Activated CD4-positive, alpha-beta T cell treated with anti-CD3 and anti-CD28 coated beads for 48 hours (primary cell): ENCODE results near the gene FLRT1.
"Not testable (repeated sequence)": the region's sequence is repeated elsewhere in the genome, so short reads cannot be mapped to it uniquely, and the experiment has no call there.

Source experiments
- DNase-seq: peaks from one replicate; pipeline ENCODE4 v3.0.0-alpha.2; 2020

Gene FLRT1

GRCh38 chr11:64026575-64027205, 9.0 kb upstream of the FLRT1 start:
- DNase-seq, result no peak

- no peak for DNase-seq
These were observed 7.9 kb upstream of the FLRT1 start for GRCh38 chr11:64027651-64028397.

- DNase-seq, result peak; percentile 19
These were observed 7.2 kb upstream of the FLRT1 start for GRCh38 chr11:64028398-64029115.

- DNase-seq, result no peak
These were observed 6.0 kb upstream of the FLRT1 start for GRCh38 chr11:64029773-64030172.

GRCh38 chr11:64031001-64031400, 4.7 kb upstream of the FLRT1 start:
- DNase-seq, result no peak

GRCh38 chr11:64032050-64032449, 3.7 kb upstream of the FLRT1 start:
- no peak for DNase-seq

- DNase-seq, result no peak
These were observed 1.3 kb upstream of the FLRT1 start for GRCh38 chr11:64034411-64034811.

- no peak for DNase-seq
These were observed 628 bp upstream of the FLRT1 start for GRCh38 chr11:64035081-64035524.

GRCh38 chr11:64036087-64037026, 626 bp downstream of the FLRT1 start:
- DNase-seq, result peak; percentile 16

- DNase-seq, result peak; percentile 20
These were observed 1.4 kb downstream of the FLRT1 start for GRCh38 chr11:64037027-64037634.

GRCh38 chr11:64038500-64038899, 2.8 kb downstream of the FLRT1 start:
- no peak for DNase-seq

GRCh38 chr11:64039012-64039665, 3.4 kb downstream of the FLRT1 start:
- no peak for DNase-seq

- no peak for DNase-seq
These were observed 5.1 kb downstream of the FLRT1 start for GRCh38 chr11:64040684-64041322.

GRCh38 chr11:64041846-64042245, 6.1 kb downstream of the FLRT1 start:
- no peak for DNase-seq

- DNase-seq, result no peak
These were observed 6.6 kb downstream of the FLRT1 start for GRCh38 chr11:64042301-64042700.

- no peak for DNase-seq
These were observed 7.8 kb downstream of the FLRT1 start for GRCh38 chr11:64043545-64043944.

GRCh38 chr11:64044730-64045393, 9.1 kb downstream of the FLRT1 start:
- no peak for DNase-seq

- DNase-seq, result no peak
These were observed 10.0 kb downstream of the FLRT1 start for GRCh38 chr11:64045700-64046099.

- DNase-seq, result not testable (repeated sequence)
These were observed 11.6 kb downstream of the FLRT1 start for GRCh38 chr11:64047373-64047772.

- no peak for DNase-seq
These were observed 12.5 kb downstream of the FLRT1 start for GRCh38 chr11:64048042-64048854.
